ENCODE measurements around the gene IQGAP2. TPM values are rescaled to one million over a fixed set of nuclear protein-coding genes. Genes with fewer than 3 reads are reported as not detected.

Gene IQGAP2
- total RNA-seq, 1 experiment from 2014 or later: not detected

GRCh38 chr5:76487386-76487785, 84.3 kb downstream of the IQGAP2 start:
- BruUV-seq (replicated peaks): no TSS peak
- TF ChIP-seq CTCF (conservative IDR thresholded peaks at IDR 0.05; ENCODE audit: low read depth, low read length) (no peak), EZH2phosphoT487 (IDR thresholded peaks at IDR 0.05; ENCODE audit: borderline replicate concordance, low read length) (no peak), EZH2 (IDR thresholded peaks at IDR 0.05; ENCODE audit: low read length, unreplicated experiment) (no peak)
- Histone ChIP-seq H3K4me1 (ENCODE audit: insufficient read depth, low read length) (no peaks in the 10 kb centered on the region), H3K27me3 (ENCODE audit: low read length) (peaks cover 28% of the 10 kb centered on the region), H3K4me2 (ENCODE audit: low read length) (no peak overlapping the region), H3K9me3 (ENCODE audit: low read length) (no peaks in the 10 kb centered on the region), H3K79me2 (ENCODE audit: low read length) (no peaks in the 10 kb centered on the region), H3K9ac (ENCODE audit: low read length) (no peak overlapping the region), H2AFZ (ENCODE audit: low read length) (no peak overlapping the region), H3K9me2 (replicated peaks; ENCODE audit: low read length) (no peaks in the 10 kb centered on the region), H4K20me1 (ENCODE audit: low read length) (no peaks in the 10 kb centered on the region), H3K36me3 (ENCODE audit: low read depth, low read length) (no peaks in the 10 kb centered on the region), H3F3A (ENCODE audit: low read length, unreplicated experiment) (no peaks in the 10 kb centered on the region), H3K27ac (ENCODE audit: low read length) (no peak overlapping the region), H3K4me3 (ENCODE audit: low read length) (no peak overlapping the region)
- POLR2A ChIA-PET (ENCODE audit: unreplicated experiment): no interaction called here
- CTCF ChIA-PET: no interaction called here
- intact Hi-C loops (cut with micrococcal nuclease): no loop called here
- ATAC-seq (no peak), DNase-seq (no peak)

GRCh38 chr5:76487821-76488220, 84.7 kb downstream of the IQGAP2 start:
- ChIA-PET CTCF (no interaction called here), POLR2A (ENCODE audit: unreplicated experiment) (no interaction called here)
- Histone ChIP-seq H3K4me2 (ENCODE audit: low read length) (no peak overlapping the region), H3F3A (ENCODE audit: low read length, unreplicated experiment) (no peaks in the 10 kb centered on the region), H2AFZ (ENCODE audit: low read length) (no peak overlapping the region), H3K4me1 (ENCODE audit: insufficient read depth, low read length) (no peaks in the 10 kb centered on the region), H3K9ac (ENCODE audit: low read length) (no peak overlapping the region), H3K36me3 (ENCODE audit: low read depth, low read length) (no peaks in the 10 kb centered on the region), H4K20me1 (ENCODE audit: low read length) (no peaks in the 10 kb centered on the region), H3K27me3 (ENCODE audit: low read length) (peaks cover 29% of the 10 kb centered on the region), H3K27ac (ENCODE audit: low read length) (no peak overlapping the region), H3K4me3 (ENCODE audit: low read length) (no peak overlapping the region), H3K79me2 (ENCODE audit: low read length) (no peaks in the 10 kb centered on the region), H3K9me2 (replicated peaks; ENCODE audit: low read length) (no peaks in the 10 kb centered on the region), H3K9me3 (ENCODE audit: low read length) (no peaks in the 10 kb centered on the region)
- intact Hi-C loops (cut with micrococcal nuclease): no loop called here
- ATAC-seq (no peak), DNase-seq (no peak)
- BruUV-seq (replicated peaks): no TSS peak
- TF ChIP-seq EZH2phosphoT487 (IDR thresholded peaks at IDR 0.05; ENCODE audit: borderline replicate concordance, low read length) (no peak), EZH2 (IDR thresholded peaks at IDR 0.05; ENCODE audit: low read length, unreplicated experiment) (no peak), CTCF (conservative IDR thresholded peaks at IDR 0.05; ENCODE audit: low read depth, low read length) (no peak)

GRCh38 chr5:76488969-76489368, 85.9 kb downstream of the IQGAP2 start:
- CTCF ChIA-PET: no interaction called here
- Histone ChIP-seq H2AFZ (ENCODE audit: low read length) (no peak overlapping the region), H3K79me2 (ENCODE audit: low read length) (no peaks in the 10 kb centered on the region), H3K4me2 (ENCODE audit: low read length) (no peak overlapping the region), H3K4me1 (ENCODE audit: insufficient read depth, low read length) (no peaks in the 10 kb centered on the region), H3F3A (ENCODE audit: low read length, unreplicated experiment) (no peaks in the 10 kb centered on the region), H3K4me3 (ENCODE audit: low read length) (no peak overlapping the region), H3K27me3 (ENCODE audit: low read length) (peaks cover 31% of the 10 kb centered on the region), H3K9me2 (replicated peaks; ENCODE audit: low read length) (no peaks in the 10 kb centered on the region), H3K27ac (ENCODE audit: low read length) (no peak overlapping the region), H4K20me1 (ENCODE audit: low read length) (no peaks in the 10 kb centered on the region), H3K9me3 (ENCODE audit: low read length) (no peaks in the 10 kb centered on the region), H3K36me3 (ENCODE audit: low read depth, low read length) (no peaks in the 10 kb centered on the region), H3K9ac (ENCODE audit: low read length) (no peak overlapping the region)
- no peak for DNase-seq
- POLR2A ChIA-PET (ENCODE audit: unreplicated experiment): no interaction called here
- intact Hi-C loops (cut with micrococcal nuclease): no loop called here
- TF ChIP-seq EZH2 (IDR thresholded peaks at IDR 0.05; ENCODE audit: low read length, unreplicated experiment) (no peak), EZH2phosphoT487 (IDR thresholded peaks at IDR 0.05; ENCODE audit: borderline replicate concordance, low read length) (no peak), CTCF (conservative IDR thresholded peaks at IDR 0.05; ENCODE audit: low read depth, low read length) (no peak)
- BruUV-seq (replicated peaks): no TSS peak
- no peak for ATAC-seq

Measured in PC-3 (cell line).